Testis (tissue), 3 donors: ENCODE results near the gene FUT1. TPM values are rescaled to one million over a fixed set of nuclear protein-coding genes. Genes with fewer than 3 reads are reported as not detected.
"Not testable (repeated sequence)": the region's sequence is repeated elsewhere in the genome, so short reads cannot be mapped to it uniquely, and the experiment has no call there.

Experiments
- DNase-seq: peaks from one replicate; pipeline ENCODE4 v3.0.0-alpha.2; 2019
- H3K27ac ChIP-seq, 2 donors: fragments of 200-600 bp; sonication (generic); one replicate each; pipeline ENCODE4 v1.5.1; 2019
- H3K27me3 ChIP-seq: fragments of 200-600 bp; sonication (generic); one replicate; pipeline ENCODE4 v1.5.1; 2019
- H3K36me3 ChIP-seq: fragments of 200-600 bp; sonication (generic); one replicate; pipeline ENCODE4 v1.5.1; 2017; ENCODE audit warnings: low read depth; ENCODE audit errors: missing control alignments
- H3K4me1 ChIP-seq: fragments of 200-600 bp; sonication (generic); one replicate; pipeline ENCODE4 v1.5.1; 2019
- H3K4me3 ChIP-seq, 2 donors: fragments of 200-600 bp; sonication (generic); one replicate each; pipeline ENCODE4 v1.5.1; 2017 to 2019
- H3K9me3 ChIP-seq: fragments of 200-600 bp; sonication (generic); one replicate; pipeline ENCODE4 v1.5.1; 2017
- CTCF ChIP-seq, 3 experiments: fragments of 450-650 bp in 2 of 3; fragments of 200-600 bp in 1 of 3; sonication (generic) in 1 of 3; IDR thresholded peaks; one replicate each; pipeline ENCODE4 v1.5.1; 2016 to 2019; ENCODE audit warnings: antibody characterized with exemption in 3 of 3, mild to moderate bottlenecking in 2 of 3, moderate library complexity in 1 of 3
- POLR2A ChIP-seq: fragments of 450-650 bp; IDR thresholded peaks from one replicate; pipeline ENCODE4 v1.6.1; 2017; ENCODE audit warnings: antibody characterized with exemption, mild to moderate bottlenecking, moderate library complexity
- WGBS, 2 donors: methylation state at CpG; one replicate each; pipeline ENCODE4 v1.1.5; 2018; 5-methylcytosine and 5-hydroxymethylcytosine counted together
- intact Hi-C: fragments of 100-400 bp; cut with DNase I; formaldehyde crosslinking; loops from one replicate; pipeline ENCODE4 v1.15.1; 2023; ENCODE audit warnings: low total_unique reads
- polyA plus RNA-seq: library from polyadenylated mRNA; stranded (reverse); fragments of 350-450 nt; fragmentation: Illumina TruSeq; extraction: RNeasy Lipid Tissue Mini Kit (QIAGEN cat#74804); gene quantifications from one replicate; pipeline ENCODE4 v1.2.3, GENCODE V29; 2014; ENCODE audit warnings: low read depth, low replicate concordance; ENCODE audit not compliant: insufficient read depth
- total RNA-seq, 2 donors: library from RNA; depleted of rRNA; stranded (reverse); fragments of >200 nt; gene quantifications; one replicate each; pipeline ENCODE4 v1.2.3, GENCODE V29; 2016

The FUT1 gene
- total and polyA plus RNA-seq, 3 donors from 2014 or later = 2.0 to 5.1 (median 3.6) TPM

- no peaks in the 10 kb centered on the region for H3K36me3 ChIP-seq
- H3K27ac ChIP-seq = peak overlapping the region; percentile 29 to 87
- TF ChIP-seq POLR2A (no peak), CTCF (IDR thresholded peaks at IDR 0.05) (no peak)
- peak; percentile 100 for DNase-seq
- no peaks in the 10 kb centered on the region for H3K9me3 ChIP-seq
- intact Hi-C loops = no loop called here
- H3K4me3 ChIP-seq = peak overlapping the region; percentile 51 to 58
- H3K4me1 ChIP-seq = peaks cover 46% of the 10 kb centered on the region
- no peaks in the 10 kb centered on the region for H3K27me3 ChIP-seq
- WGBS, 2 donors = 4 to 12% methylated on average over 32 to 41 of the region's 42 CpGs
These were observed 31.7 kb downstream of the FUT1 start for GRCh38 chr19:48720613-48721296.

- Histone ChIP-seq H3K9me3 (no peaks in the 10 kb centered on the region), H3K4me1 (peaks cover 47% of the 10 kb centered on the region), H3K27me3 (no peaks in the 10 kb centered on the region), H3K27ac (peak overlapping the region; percentile 29 to 87), H3K36me3 (no peaks in the 10 kb centered on the region), H3K4me3 (peak overlapping the region; percentile 51 to 58)
- intact Hi-C loops = no loop called here
- DNase-seq = no peak
- TF ChIP-seq POLR2A = no peak
- no peak for TF ChIP-seq CTCF (IDR thresholded peaks at IDR 0.05)
- WGBS, 2 donors = 3 to 14% methylated on average over 11 to 12 of the region's 12 CpGs
These were observed 32.2 kb downstream of the FUT1 start for GRCh38 chr19:48720251-48720612.

GRCh38 chr19:48719263-48720171 lies 32.9 kb downstream of the FUT1 start, which contains the start of gene MAMSTR:
Gene MAMSTR, minus strand, starts transcription at chr19:48719725. Its CDS starts 694 bp downstream, at chr19:48719031.
- WGBS, 2 donors = 35 to 49% methylated on average over 7 to 33 of the region's 33 CpGs
- intact Hi-C loops = no loop called here
- peaks cover 47% of the 10 kb centered on the region for H3K4me1 ChIP-seq

GRCh38 chr19:48718711-48719231 lies 33.7 kb downstream of the FUT1 start:
- peaks cover 47% of the 10 kb centered on the region for H3K4me1 ChIP-seq
- TF ChIP-seq CTCF (IDR thresholded peaks at IDR 0.05) = no peak
- no peak overlapping the region for H3K4me3 ChIP-seq
- H3K36me3 ChIP-seq = no peaks in the 10 kb centered on the region
- no peaks in the 10 kb centered on the region for H3K27me3 ChIP-seq
- DNase-seq = no peak
- WGBS, 2 donors = 42 to 49% methylated on average over 10 to 15 of the region's 15 CpGs
- no peaks in the 10 kb centered on the region for H3K9me3 ChIP-seq
- intact Hi-C loops = no loop called here
- peak overlapping the region; percentile 29 to 87 for H3K27ac ChIP-seq

More at GRCh38 chr19:48719263-48720171, 32.9 kb downstream of the FUT1 start, which contains the start of gene MAMSTR:
- no peak for TF ChIP-seq POLR2A
- no peak for TF ChIP-seq CTCF (IDR thresholded peaks at IDR 0.05)
- no peaks in the 10 kb centered on the region for H3K36me3 ChIP-seq
- DNase-seq = no peak
- peak within 1 kb of the TSS; percentile 51 to 58 for H3K4me3 ChIP-seq
- H3K27me3 ChIP-seq = no peaks in the 10 kb centered on the region
- H3K27ac ChIP-seq = peak within 1 kb of the TSS; percentile 29 to 87
- no peaks in the 10 kb centered on the region for H3K9me3 ChIP-seq

- intact Hi-C loops = not testable (repeated sequence)
These were observed 34.3 kb downstream of the FUT1 start for GRCh38 chr19:48718106-48718505.

More at GRCh38 chr19:48718106-48718505, 34.3 kb downstream of the FUT1 start:
- WGBS, 2 donors = 94 to 95% methylated on average over 13 of the region's 13 CpGs
- H3K4me1 ChIP-seq = peaks cover 54% of the 10 kb centered on the region
- H3K36me3 ChIP-seq, DNase-seq, H3K27ac ChIP-seq, H3K27me3 ChIP-seq, H3K4me3 ChIP-seq, H3K9me3 ChIP-seq: not testable (repeated sequence)
